HuH-7 (cell line): ENCODE data around the gene SLC9A4.
"Not testable (repeated sequence)": the region's sequence is repeated elsewhere in the genome, so short reads cannot be mapped to it uniquely, and the experiment has no call there.

ENCODE experiments used
- DNase-seq: peaks from one replicate; pipeline ENCODE4 v3.0.0; 2011; ENCODE audit warnings: low spot score

Gene SLC9A4

DNA sequence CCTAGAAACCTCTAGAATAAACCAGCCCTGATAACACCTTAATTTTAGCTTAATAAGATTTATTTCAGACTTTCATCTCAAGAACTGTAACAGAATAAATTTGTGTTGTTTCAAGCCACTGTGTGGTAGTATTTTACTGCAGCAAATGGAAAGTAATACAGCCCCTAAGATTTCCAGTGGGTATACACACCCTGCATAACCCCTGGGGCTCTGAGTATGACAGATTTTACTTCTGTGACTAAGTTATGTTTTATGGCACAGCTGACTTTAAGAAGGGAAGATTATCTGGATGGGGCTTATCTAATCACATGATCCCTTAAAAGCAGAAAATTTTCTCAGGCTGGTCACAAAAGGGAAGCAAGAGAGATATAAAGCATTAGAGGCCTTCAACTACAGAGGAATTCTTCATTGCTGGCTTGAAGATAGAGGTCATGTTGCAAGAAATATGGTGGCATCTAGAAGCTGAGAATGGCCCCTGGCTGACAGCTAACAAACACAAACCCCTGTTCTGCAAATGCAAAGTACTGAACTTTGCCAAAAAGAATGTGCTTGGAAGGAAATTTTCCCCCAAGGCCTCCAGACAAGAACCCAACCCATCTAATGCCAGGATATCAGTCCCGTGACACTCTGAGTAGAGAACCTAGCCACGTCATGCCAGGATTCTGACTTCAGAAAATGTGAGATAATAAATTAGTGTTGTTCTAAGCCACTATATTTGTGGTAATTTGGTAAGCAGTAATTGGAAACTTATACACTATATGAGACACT is 78.5 kb downstream of the SLC9A4 start:
- DNase-seq, result no peak

DNA sequence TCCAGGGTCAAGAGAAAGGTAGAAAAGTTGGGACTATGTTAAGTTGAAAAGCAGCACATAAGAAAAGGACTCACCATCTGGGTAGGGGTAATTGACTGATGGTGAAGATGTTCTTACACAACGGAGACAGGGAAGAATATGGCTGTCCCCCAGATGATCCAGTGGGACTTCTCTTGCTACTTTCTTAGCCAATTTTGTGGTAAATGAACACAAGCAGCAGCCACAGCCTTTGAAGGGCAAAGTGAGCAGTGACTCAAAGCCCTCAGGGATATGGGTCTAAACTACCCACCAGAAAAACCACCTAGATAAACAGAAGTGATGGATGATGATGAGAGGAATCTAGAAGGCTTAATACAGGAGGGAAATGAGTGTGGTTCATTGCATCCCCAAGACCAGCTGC is 80.6 kb downstream of the SLC9A4 start:
- DNase-seq, result no peak

DNA sequence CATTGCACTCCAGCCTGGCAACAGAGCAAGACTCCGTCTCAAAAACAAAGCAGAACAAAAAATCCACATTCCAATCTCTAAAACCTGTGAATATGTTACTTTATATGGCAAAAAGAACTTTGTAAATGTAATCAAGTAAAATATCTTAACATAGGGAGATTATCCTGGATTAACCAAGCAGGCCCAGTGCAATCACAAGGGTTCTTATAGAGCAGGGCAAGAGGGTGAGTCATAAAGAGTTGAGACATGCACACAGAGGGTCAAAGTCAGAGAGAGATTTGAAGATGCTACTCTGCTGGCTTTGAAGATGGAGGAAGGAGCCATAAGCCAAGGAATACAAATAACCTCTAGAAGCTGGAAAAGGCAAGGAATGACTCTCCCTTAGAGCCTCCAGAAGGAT is 85.4 kb downstream of the SLC9A4 start:
- no peak for DNase-seq

DNA sequence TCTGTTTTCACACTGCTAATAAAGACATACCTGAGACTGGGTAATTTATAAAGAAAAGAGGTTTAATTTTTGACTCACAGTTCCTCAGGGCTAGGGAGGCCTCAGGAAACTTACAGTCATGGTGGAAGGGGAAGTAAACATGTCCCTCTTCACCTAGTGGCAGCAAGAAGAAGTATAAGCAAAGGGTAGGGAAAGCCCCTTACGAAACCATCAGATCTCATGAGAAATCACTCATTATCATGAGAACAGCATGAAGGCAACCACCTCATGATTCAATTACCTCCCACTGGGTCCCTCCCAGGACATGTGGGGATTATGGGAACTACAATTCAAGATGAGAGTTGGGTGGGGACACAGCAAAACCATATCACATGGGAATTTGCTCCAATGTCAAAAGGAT is 89.5 kb downstream of the SLC9A4 start:
- not testable (repeated sequence) for DNase-seq

- no peak for DNase-seq
These were observed 102.9 kb downstream of the SLC9A4 start for GRCh38 chr2:102575888-102576287.

DNA sequence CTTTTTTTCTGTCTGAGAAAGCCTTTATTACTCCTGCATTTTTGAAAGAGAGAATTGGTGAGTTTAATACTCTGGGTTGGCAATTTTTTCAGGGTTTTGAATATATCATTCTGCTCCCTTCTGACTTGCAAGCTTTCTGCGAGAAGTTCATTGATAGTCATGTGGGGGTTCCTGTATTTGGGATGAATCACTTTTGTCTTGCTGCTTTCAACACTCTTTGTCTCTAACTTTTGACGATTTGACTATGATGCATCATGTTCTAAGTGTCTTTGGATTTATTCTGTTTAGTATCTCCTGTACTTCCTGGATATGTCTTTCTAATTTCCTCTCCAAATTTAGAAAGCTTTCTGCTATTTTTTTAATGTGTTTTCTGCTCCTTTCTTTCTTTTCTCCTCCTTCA is 105.3 kb downstream of the SLC9A4 start:
- DNase-seq, result no peak

- no peak for DNase-seq
These were observed 108.9 kb downstream of the SLC9A4 start for GRCh38 chr2:102581911-102582310.

DNA sequence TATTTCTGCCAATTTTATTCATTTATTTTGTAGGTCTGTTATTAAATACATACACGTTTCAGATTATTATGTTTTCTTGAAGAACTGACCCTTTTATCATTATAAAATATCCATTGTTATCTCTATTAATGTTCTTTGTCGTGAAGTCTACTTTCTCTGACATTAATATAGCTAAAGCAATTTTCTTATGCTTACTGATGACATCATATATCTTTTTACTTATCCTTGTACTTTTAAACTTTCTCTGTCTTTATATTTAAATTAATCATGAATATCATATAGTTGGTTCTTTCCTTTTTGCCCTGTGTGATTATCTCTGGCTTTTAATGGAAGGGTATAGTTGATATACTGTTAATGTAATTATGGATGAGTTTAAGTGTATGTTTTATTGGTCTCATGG is 109.8 kb downstream of the SLC9A4 start:
- no peak for DNase-seq
